ENCODE measurements around the gene CELSR1.

CELSR1 gene

DNA sequence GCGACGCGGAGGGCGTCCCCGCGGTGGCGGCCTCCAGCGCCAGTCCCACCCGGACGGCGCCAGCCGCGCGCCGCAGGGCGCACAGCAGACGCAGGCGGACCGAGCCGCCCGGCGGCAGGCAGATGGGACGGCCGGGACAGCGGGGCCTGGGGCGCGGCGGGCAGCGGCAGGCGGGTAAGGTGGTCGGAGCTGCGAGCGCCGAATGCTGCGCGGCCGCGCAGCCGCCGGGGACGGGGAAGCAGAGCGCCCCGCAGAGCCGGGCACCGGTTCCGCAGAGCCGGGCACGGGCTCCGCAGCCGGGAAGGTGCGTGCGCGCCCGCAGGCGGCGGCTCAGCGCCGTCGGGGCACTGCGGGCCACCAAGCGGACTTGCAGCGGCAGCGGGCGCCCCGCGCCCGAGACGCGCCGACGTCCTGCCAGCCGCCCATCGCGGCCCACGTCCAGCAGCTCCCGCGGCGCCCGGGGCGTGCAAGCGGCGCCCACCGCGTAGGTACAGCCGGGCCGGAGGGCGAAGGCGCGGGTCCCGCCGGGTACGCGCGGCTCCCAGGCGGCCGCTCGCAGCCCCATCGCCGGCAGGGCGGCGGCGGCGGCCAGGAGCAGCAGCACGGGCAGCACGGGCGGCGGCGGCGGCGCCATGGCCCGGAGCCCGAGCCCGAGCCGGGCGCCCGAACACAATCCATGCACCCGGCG is 739 bp downstream of the CELSR1 start:
- TF ChIP-seq, protein P1, sequence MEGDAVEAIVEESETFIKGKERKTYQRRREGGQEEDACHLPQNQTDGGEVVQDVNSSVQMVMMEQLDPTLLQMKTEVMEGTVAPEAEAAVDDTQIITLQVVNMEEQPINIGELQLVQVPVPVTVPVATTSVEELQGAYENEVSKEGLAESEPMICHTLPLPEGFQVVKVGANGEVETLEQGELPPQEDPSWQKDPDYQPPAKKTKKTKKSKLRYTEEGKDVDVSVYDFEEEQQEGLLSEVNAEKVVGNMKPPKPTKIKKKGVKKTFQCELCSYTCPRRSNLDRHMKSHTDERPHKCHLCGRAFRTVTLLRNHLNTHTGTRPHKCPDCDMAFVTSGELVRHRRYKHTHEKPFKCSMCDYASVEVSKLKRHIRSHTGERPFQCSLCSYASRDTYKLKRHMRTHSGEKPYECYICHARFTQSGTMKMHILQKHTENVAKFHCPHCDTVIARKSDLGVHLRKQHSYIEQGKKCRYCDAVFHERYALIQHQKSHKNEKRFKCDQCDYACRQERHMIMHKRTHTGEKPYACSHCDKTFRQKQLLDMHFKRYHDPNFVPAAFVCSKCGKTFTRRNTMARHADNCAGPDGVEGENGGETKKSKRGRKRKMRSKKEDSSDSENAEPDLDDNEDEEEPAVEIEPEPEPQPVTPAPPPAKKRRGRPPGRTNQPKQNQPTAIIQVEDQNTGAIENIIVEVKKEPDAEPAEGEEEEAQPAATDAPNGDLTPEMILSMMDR (IDR thresholded peaks at IDR 0.05), result no peak

DNA sequence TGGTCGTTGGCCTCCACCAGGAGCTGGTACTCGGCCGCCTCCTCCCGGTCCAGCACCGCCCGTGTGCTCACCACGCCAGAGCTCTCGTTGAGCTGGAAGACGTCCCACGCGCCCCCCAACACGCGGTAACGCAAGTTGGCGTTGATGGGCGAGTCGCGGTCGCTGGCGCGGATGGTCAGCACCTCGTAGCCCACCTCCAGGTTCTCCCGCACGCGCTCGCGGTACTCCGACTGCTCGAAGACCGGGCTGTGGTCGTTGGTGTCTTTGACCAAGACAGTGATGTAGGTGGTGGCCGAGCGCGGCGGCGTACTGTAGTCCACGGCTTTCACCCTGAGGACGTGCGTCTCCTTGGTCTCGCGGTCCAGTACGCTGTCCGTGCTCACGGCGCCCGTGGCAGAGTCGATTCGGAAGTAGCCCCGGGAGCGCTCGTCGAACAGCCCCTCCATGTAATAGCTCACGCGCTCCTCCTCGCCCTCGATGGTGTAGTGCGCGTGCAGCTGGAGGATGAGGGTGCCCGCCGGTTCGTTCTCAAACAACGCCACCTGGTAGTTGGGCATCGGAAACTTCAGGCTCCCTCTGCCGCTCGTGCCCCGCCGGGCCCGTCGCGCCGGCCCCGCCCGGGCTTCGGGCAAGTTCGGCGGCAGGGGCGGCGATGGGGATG is 1.4 kb downstream of the CELSR1 start:
- TF ChIP-seq, protein P1 (IDR thresholded peaks at IDR 0.05), result no peak

DNA sequence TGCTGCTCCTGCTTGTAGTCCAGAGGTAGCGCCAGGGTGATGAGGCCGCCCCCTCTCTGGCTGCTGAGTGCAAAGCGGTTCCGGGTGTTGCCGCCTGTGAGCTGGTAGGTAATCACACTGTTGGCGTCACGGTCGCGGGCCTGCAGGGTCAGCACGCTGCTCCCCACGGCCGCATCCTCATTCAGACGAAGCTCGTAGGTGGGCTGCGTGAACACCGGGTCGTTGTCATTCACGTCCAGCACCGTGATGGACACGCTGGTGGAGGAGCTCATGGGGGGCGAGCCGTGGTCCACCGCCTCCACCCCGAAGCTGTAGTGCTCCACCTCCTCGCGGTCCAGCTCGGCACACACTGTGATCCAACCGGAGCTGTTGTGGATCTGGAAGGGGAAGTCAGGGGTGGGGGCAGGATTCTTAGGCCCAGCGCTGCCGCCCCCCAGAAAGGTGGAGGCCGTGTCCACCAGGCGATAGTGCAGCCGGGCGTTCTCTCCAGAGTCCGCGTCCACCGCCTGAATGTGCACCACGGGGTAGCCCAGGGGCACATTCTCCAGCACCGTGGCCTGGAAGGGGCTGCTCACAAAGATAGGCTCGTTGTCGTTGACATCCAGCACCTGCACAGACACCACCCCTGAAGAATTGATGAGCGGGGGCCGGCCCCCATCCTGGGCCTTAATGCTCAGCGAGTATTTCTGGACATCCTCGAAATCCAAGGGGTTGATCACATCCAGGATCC is 2.4 kb downstream of the CELSR1 start:
- TF ChIP-seq, protein P1 (IDR thresholded peaks at IDR 0.05), result no peak

DNA sequence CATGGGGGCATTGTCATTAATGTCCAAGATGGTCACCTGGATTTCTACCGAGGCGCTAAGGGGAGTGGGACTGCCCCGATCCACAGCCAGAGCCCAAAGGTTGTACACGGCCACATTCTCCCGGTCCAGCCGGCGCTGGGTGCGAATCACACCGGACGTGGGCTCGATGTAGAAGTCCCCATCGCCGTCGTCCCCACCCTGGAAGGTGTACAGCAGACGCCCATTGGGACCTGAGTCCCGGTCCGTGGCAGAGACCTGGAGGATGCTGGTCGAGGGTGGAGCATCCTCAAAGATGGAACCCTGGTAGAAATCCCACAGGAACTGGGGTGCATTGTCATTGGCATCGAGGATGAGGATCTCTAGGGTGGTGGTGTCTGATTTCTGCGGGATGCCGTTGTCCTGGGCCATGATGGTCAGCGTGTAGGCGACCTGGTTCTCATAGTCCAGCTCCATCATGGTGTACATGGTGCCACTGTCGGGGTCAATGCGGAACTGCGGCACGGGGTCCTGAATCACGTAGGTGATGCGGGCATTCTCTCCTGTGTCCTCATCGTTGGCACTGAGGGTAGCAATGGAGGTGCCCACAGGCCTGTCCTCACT is 3.1 kb downstream of the CELSR1 start:
- TF ChIP-seq, protein P1 (IDR thresholded peaks at IDR 0.05), result no peak

DNA sequence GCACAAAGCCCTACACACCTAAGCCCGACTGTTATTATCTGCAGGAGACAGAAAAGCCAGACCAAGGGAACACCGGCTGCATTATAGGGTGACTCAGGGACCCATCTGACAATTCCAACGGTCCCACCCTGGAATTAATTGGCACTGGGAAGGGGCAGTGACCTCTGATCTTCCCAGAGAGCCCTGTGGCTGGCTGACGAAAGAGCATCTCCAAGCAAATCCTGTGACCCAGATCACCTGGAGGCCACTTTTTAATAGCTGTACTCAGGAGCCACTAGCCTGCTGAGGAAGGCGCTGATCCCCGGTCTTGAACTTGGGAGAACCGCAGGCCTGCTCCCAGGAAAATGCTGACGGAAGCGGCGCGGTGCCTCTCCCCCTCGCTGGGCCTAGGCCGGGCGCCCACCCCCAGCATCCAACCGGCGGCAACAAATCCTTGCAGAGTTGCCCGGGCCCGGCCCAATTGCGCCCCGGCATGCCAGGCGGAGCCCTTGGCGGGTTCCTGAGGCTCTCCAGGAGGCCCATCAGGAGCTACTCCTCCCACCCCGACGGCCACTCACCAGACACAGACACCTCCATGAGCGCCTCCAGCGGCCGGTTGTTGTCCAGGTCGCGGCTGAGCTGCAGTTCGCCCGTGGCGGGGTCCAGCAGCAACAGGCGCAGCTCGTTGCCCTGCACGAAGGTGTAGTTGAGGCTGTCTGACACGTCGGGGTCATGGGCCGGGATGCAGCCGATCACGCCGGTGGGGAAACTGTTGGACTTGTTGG is 4.2 kb downstream of the CELSR1 start:
- TF ChIP-seq, protein P1 (IDR thresholded peaks at IDR 0.05), result no peak

DNA sequence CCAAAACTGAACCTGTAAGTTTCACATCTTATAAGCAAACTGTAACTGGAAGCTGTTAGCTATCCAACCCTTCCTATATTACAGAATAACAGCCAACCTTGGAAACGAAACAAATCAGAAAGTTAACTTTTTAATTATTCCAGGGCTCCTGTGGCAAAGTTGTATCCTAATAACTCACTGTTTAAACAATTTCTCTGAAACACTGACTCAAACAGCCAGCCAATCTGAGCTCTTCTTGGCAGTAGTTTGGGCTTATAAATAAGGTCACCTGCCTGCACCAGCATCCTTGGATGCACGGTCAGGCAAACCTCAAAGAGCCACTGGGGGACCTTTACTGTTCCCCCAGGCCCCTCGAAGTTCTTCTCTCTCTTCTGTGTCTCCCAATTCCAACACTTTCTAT is 5.0 kb downstream of the CELSR1 start:
- TF ChIP-seq, protein P1 (IDR thresholded peaks at IDR 0.05), result no peak
